ENCODE data around the gene NEGR1.

The NEGR1 gene

GRCh38 chr1:71770121-71770520 lies 512.2 kb downstream of the NEGR1 start:
- H3K4me1 ChIP-seq (ENCODE audit: insufficient read depth, low read length): no peaks in the 10 kb centered on the region
- no peaks in the 10 kb centered on the region for H3K36me3 ChIP-seq (ENCODE audit: insufficient read depth, low read depth, low read length)
- no peak overlapping the region for H3K4me3 ChIP-seq (ENCODE audit: low read length)
- no peak overlapping the region for H3K27ac ChIP-seq (ENCODE audit: low read length)
- H3K9ac ChIP-seq (ENCODE audit: low read depth, low read length): no peak overlapping the region
- H3K27me3 ChIP-seq (ENCODE audit: insufficient read depth, low read length): no peaks in the 10 kb centered on the region
- no peaks in the 10 kb centered on the region for H3K9me3 ChIP-seq (ENCODE audit: insufficient read depth, low read depth, low read length)

DNA sequence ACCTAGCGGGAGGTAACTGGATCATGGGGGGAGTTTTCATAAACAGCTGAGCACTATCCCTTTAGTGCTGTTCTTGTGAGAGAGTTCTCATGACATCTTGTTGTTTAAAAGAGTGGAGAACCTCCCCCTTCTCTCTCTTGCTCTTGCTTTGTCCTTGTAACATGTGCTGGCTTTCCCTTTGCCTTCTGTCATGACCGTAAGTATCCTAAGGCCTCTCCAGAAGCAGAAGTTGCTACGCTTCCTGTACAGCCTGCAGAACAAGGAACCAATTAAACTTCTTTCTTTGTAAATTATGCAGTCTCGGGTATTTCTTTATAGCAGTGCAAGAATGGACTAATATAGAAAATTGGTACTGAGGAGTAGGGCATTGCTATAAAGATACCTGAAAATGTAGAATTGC lies 515.6 kb downstream of the NEGR1 start:
- no peaks in the 10 kb centered on the region for H3K4me1 ChIP-seq (ENCODE audit: insufficient read depth, low read length)
- no peak overlapping the region for H3K4me3 ChIP-seq (ENCODE audit: low read length)
- H3K27ac ChIP-seq (ENCODE audit: low read length): no peak overlapping the region
- no peak overlapping the region for H3K9ac ChIP-seq (ENCODE audit: low read depth, low read length)
- H3K36me3 ChIP-seq (ENCODE audit: insufficient read depth, low read depth, low read length): no peaks in the 10 kb centered on the region
- H3K9me3 ChIP-seq (ENCODE audit: insufficient read depth, low read depth, low read length): no peaks in the 10 kb centered on the region
- no peaks in the 10 kb centered on the region for H3K27me3 ChIP-seq (ENCODE audit: insufficient read depth, low read length)

- Histone ChIP-seq H3K27me3 (ENCODE audit: insufficient read depth, low read length) (no peaks in the 10 kb centered on the region), H3K4me1 (ENCODE audit: insufficient read depth, low read length) (no peaks in the 10 kb centered on the region), H3K4me3 (ENCODE audit: low read length) (no peak overlapping the region), H3K36me3 (ENCODE audit: insufficient read depth, low read depth, low read length) (no peaks in the 10 kb centered on the region), H3K9ac (ENCODE audit: low read depth, low read length) (no peak overlapping the region), H3K9me3 (ENCODE audit: insufficient read depth, low read depth, low read length) (no peaks in the 10 kb centered on the region), H3K27ac (ENCODE audit: low read length) (no peak overlapping the region)
Observed at GRCh38 chr1:71762514-71763255, 519.7 kb downstream of the NEGR1 start.

GRCh38 chr1:71755441-71755840 lies 526.9 kb downstream of the NEGR1 start:
- Histone ChIP-seq H3K36me3 (ENCODE audit: insufficient read depth, low read depth, low read length) (no peaks in the 10 kb centered on the region), H3K4me3 (ENCODE audit: low read length) (no peak overlapping the region), H3K27ac (ENCODE audit: low read length) (no peak overlapping the region), H3K9ac (ENCODE audit: low read depth, low read length) (no peak overlapping the region), H3K27me3 (ENCODE audit: insufficient read depth, low read length) (no peaks in the 10 kb centered on the region), H3K4me1 (ENCODE audit: insufficient read depth, low read length) (peaks cover 8% of the 10 kb centered on the region), H3K9me3 (ENCODE audit: insufficient read depth, low read depth, low read length) (no peaks in the 10 kb centered on the region)

GRCh38 chr1:71753746-71754145 lies 528.6 kb downstream of the NEGR1 start:
- Histone ChIP-seq H3K4me3 (ENCODE audit: low read length) (no peak overlapping the region), H3K4me1 (ENCODE audit: insufficient read depth, low read length) (peaks cover 8% of the 10 kb centered on the region), H3K9ac (ENCODE audit: low read depth, low read length) (no peak overlapping the region), H3K27me3 (ENCODE audit: insufficient read depth, low read length) (no peaks in the 10 kb centered on the region), H3K9me3 (ENCODE audit: insufficient read depth, low read depth, low read length) (no peaks in the 10 kb centered on the region), H3K27ac (ENCODE audit: low read length) (no peak overlapping the region), H3K36me3 (ENCODE audit: insufficient read depth, low read depth, low read length) (no peaks in the 10 kb centered on the region)

- no peaks in the 10 kb centered on the region for H3K27me3 ChIP-seq (ENCODE audit: insufficient read depth, low read length)
- H3K27ac ChIP-seq (ENCODE audit: low read length): no peak overlapping the region
- no peaks in the 10 kb centered on the region for H3K4me1 ChIP-seq (ENCODE audit: insufficient read depth, low read length)
- no peaks in the 10 kb centered on the region for H3K9me3 ChIP-seq (ENCODE audit: insufficient read depth, low read depth, low read length)
- H3K9ac ChIP-seq (ENCODE audit: low read depth, low read length): no peak overlapping the region
- no peaks in the 10 kb centered on the region for H3K36me3 ChIP-seq (ENCODE audit: insufficient read depth, low read depth, low read length)
- H3K4me3 ChIP-seq (ENCODE audit: low read length): no peak overlapping the region
Observed at GRCh38 chr1:71745326-71745725, 537.0 kb downstream of the NEGR1 start.

GRCh38 chr1:71743862-71744261 lies 538.5 kb downstream of the NEGR1 start:
- H3K36me3 ChIP-seq (ENCODE audit: insufficient read depth, low read depth, low read length): no peaks in the 10 kb centered on the region
- H3K27me3 ChIP-seq (ENCODE audit: insufficient read depth, low read length): no peaks in the 10 kb centered on the region
- no peak overlapping the region for H3K4me3 ChIP-seq (ENCODE audit: low read length)
- H3K9ac ChIP-seq (ENCODE audit: low read depth, low read length): no peak overlapping the region
- H3K27ac ChIP-seq (ENCODE audit: low read length): no peak overlapping the region
- peaks cover under 1% of the 10 kb centered on the region; the same call in 1 of the 2 replicates for H3K4me1 ChIP-seq (ENCODE audit: insufficient read depth, low read length)
- H3K9me3 ChIP-seq (ENCODE audit: insufficient read depth, low read depth, low read length): no peaks in the 10 kb centered on the region

- no peaks in the 10 kb centered on the region for H3K9me3 ChIP-seq (ENCODE audit: insufficient read depth, low read depth, low read length)
- no peaks in the 10 kb centered on the region for H3K36me3 ChIP-seq (ENCODE audit: insufficient read depth, low read depth, low read length)
- peaks cover 19% of the 10 kb centered on the region; the same call in 1 of the 2 replicates for H3K4me1 ChIP-seq (ENCODE audit: insufficient read depth, low read length)
- no peak overlapping the region for H3K4me3 ChIP-seq (ENCODE audit: low read length)
- no peak overlapping the region for H3K9ac ChIP-seq (ENCODE audit: low read depth, low read length)
- H3K27ac ChIP-seq (ENCODE audit: low read length): no peak overlapping the region
- no peaks in the 10 kb centered on the region for H3K27me3 ChIP-seq (ENCODE audit: insufficient read depth, low read length)
Observed at GRCh38 chr1:71738910-71739309, 543.4 kb downstream of the NEGR1 start.

GRCh38 chr1:71738256-71738655 lies 544.1 kb downstream of the NEGR1 start:
- no peak overlapping the region for H3K4me3 ChIP-seq (ENCODE audit: low read length)
- H3K36me3 ChIP-seq (ENCODE audit: insufficient read depth, low read depth, low read length): no peaks in the 10 kb centered on the region
- H3K9ac ChIP-seq (ENCODE audit: low read depth, low read length): no peak overlapping the region
- no peak overlapping the region for H3K27ac ChIP-seq (ENCODE audit: low read length)
- peaks cover 19% of the 10 kb centered on the region; the same call in 1 of the 2 replicates for H3K4me1 ChIP-seq (ENCODE audit: insufficient read depth, low read length)
- H3K9me3 ChIP-seq (ENCODE audit: insufficient read depth, low read depth, low read length): no peaks in the 10 kb centered on the region
- H3K27me3 ChIP-seq (ENCODE audit: insufficient read depth, low read length): no peaks in the 10 kb centered on the region

DNA sequence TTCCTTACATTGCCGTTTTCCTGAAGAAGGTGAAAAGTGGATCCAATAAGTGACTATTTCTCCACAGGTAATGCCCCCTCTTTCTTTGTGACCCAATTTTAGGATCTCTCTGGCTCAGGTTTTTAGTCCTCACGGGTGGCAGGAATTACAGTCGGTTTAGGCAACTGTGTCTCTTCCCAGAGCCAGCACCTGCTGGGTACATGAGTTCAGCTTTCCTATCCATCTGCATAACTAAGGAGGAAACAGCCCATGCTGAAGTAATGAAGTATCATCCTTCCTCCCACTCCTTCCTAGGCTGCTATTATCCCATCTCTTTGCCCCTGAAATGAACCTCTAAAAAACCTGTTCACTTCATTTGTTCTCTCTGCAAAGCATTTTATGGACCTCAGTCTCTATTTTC lies 544.6 kb downstream of the NEGR1 start:
- Histone ChIP-seq H3K27me3 (ENCODE audit: insufficient read depth, low read length) (no peaks in the 10 kb centered on the region), H3K36me3 (ENCODE audit: insufficient read depth, low read depth, low read length) (no peaks in the 10 kb centered on the region), H3K27ac (ENCODE audit: low read length) (no peak overlapping the region), H3K9ac (ENCODE audit: low read depth, low read length) (no peak overlapping the region), H3K4me1 (ENCODE audit: insufficient read depth, low read length) (peaks cover 22% of the 10 kb centered on the region; the same call in 1 of the 2 replicates), H3K9me3 (ENCODE audit: insufficient read depth, low read depth, low read length) (no peaks in the 10 kb centered on the region), H3K4me3 (ENCODE audit: low read length) (no peak overlapping the region)

DNA sequence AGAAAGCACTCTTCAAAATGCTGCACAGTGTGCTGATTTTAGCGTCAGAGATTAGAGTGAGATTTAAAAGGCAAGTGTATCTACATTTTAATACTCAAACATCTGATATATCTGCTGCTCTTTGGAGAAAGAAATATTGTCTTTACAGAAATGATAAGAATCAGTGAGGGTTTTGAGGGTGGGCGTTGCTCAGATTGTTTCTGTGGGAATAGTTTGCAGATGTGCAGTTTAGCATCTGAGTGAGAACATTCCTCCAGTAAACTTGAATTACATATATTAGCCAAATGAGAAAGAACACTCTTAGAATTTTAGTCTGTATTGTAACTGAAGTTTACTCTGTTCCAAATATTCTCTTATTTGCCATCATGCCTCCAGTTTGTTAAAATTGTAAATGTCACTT lies 549.2 kb downstream of the NEGR1 start:
- no peak overlapping the region for H3K27ac ChIP-seq (ENCODE audit: low read length)

DNA sequence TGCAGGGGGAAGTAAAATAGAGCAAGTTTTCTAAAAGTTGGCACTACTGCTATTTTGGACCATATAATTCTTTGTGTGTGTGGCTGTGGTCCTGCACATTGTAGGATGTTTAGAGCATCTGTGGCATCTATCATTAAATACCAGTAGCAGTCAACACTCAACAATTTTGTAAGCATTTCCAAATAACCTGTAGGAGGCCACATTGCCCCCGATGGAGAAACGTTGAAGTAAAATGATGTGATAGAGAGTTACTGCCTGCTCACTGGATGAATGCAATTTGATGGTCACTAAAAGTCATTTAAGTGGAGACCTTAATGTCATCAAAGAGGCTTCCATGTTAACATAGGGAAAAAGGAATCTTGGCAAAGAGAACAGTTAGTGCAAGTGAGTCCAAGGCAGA lies 560.8 kb downstream of the NEGR1 start:
- Histone ChIP-seq H3K36me3 (ENCODE audit: insufficient read depth, low read depth, low read length) (no peaks in the 10 kb centered on the region), H3K27ac (ENCODE audit: low read length) (no peak overlapping the region), H3K4me1 (ENCODE audit: insufficient read depth, low read length) (no peaks in the 10 kb centered on the region), H3K27me3 (ENCODE audit: insufficient read depth, low read length) (no peaks in the 10 kb centered on the region), H3K9ac (ENCODE audit: low read depth, low read length) (no peak overlapping the region), H3K9me3 (ENCODE audit: insufficient read depth, low read depth, low read length) (no peaks in the 10 kb centered on the region), H3K4me3 (ENCODE audit: low read length) (no peak overlapping the region)

More for the DNA sequence above, 549.2 kb downstream of the NEGR1 start:
- H3K36me3 ChIP-seq (ENCODE audit: insufficient read depth, low read depth, low read length): no peaks in the 10 kb centered on the region
- H3K4me3 ChIP-seq (ENCODE audit: low read length): no peak overlapping the region
- H3K9me3 ChIP-seq (ENCODE audit: insufficient read depth, low read depth, low read length): no peaks in the 10 kb centered on the region
- H3K9ac ChIP-seq (ENCODE audit: low read depth, low read length): no peak overlapping the region
- no peaks in the 10 kb centered on the region for H3K27me3 ChIP-seq (ENCODE audit: insufficient read depth, low read length)
- peaks cover 16% of the 10 kb centered on the region; the same call in 1 of the 2 replicates for H3K4me1 ChIP-seq (ENCODE audit: insufficient read depth, low read length)

Measured in iPS-20b (cell line).